Islet of Langerhans (tissue), 1 donor: ENCODE results near the gene C1orf21.
"Not testable (repeated sequence)": the region's sequence is repeated elsewhere in the genome, so short reads cannot be mapped to it uniquely, and the experiment has no call there.

Experiments
- FAIRE-seq: peaks from one replicate; lab custom pipeline; 2011; peaks lifted over from hg19 to GRCh38; lab: Jason Lieb, UNC

The C1orf21 gene

GRCh38 chr1:184386312-184387068, at the start of gene C1orf21:
Gene C1orf21, plus strand, starts transcription at chr1:184387029. Its CDS starts 90,481 bp downstream, at chr1:184477510.
- no peak for FAIRE-seq

- FAIRE-seq, result not testable (repeated sequence)
Measured at GRCh38 chr1:184337865-184338264, 49.0 kb upstream of the C1orf21 start.

GRCh38 chr1:184340984-184341383, 45.8 kb upstream of the C1orf21 start:
- no peak for FAIRE-seq

- no peak for FAIRE-seq
Measured at GRCh38 chr1:184350573-184350972, 36.3 kb upstream of the C1orf21 start.

- FAIRE-seq, result no peak
Measured at GRCh38 chr1:184351416-184351975, 35.3 kb upstream of the C1orf21 start.

- FAIRE-seq, result no peak
Measured at GRCh38 chr1:184352776-184353175, 34.1 kb upstream of the C1orf21 start.

GRCh38 chr1:184354719-184355118, 32.1 kb upstream of the C1orf21 start:
- no peak for FAIRE-seq

- no peak for FAIRE-seq
Measured at GRCh38 chr1:184356891-184357290, 29.9 kb upstream of the C1orf21 start.

- no peak for FAIRE-seq
Measured at GRCh38 chr1:184358256-184358655, 28.6 kb upstream of the C1orf21 start.

GRCh38 chr1:184359909-184360308, 26.9 kb upstream of the C1orf21 start:
- FAIRE-seq, result no peak

GRCh38 chr1:184362876-184363275, 24.0 kb upstream of the C1orf21 start:
- no peak for FAIRE-seq

GRCh38 chr1:184365699-184366098, 21.1 kb upstream of the C1orf21 start:
- no peak for FAIRE-seq

GRCh38 chr1:184366997-184367396, 19.8 kb upstream of the C1orf21 start:
- no peak for FAIRE-seq

GRCh38 chr1:184367427-184368038, 19.3 kb upstream of the C1orf21 start:
- FAIRE-seq, result no peak

GRCh38 chr1:184368354-184368753, 18.5 kb upstream of the C1orf21 start:
- FAIRE-seq, result no peak

- FAIRE-seq, result no peak
Measured at GRCh38 chr1:184370850-184371249, 16.0 kb upstream of the C1orf21 start.

- no peak for FAIRE-seq
Measured at GRCh38 chr1:184373155-184373554, 13.7 kb upstream of the C1orf21 start.

- no peak for FAIRE-seq
Measured at GRCh38 chr1:184376369-184376768, 10.5 kb upstream of the C1orf21 start.

GRCh38 chr1:184379111-184379752, 7.6 kb upstream of the C1orf21 start:
- FAIRE-seq, result no peak

- no peak for FAIRE-seq
Measured at GRCh38 chr1:184380468-184380867, 6.4 kb upstream of the C1orf21 start.

- no peak for FAIRE-seq
Measured at GRCh38 chr1:184383772-184384323, 3.0 kb upstream of the C1orf21 start.

GRCh38 chr1:184385865-184386311, 941 bp upstream of the C1orf21 start:
- FAIRE-seq, result no peak

- no peak for FAIRE-seq
Measured at GRCh38 chr1:184387069-184387475, 243 bp downstream of the C1orf21 start.
